CD4-positive, alpha-beta T cell treated with Interferon gamma for 1 hour (primary cell): ENCODE results near the gene IDH3G.
"Not testable (repeated sequence)": the region's sequence is repeated elsewhere in the genome, so short reads cannot be mapped to it uniquely, and the experiment has no call there.

Experiments
- DNase-seq: peaks from one replicate; pipeline ENCODE4 v3.0.0-alpha.2; 2020

IDH3G gene

GRCh38 chrX:153746991-153747390, 47.2 kb downstream of the IDH3G start:
- not testable (repeated sequence) for DNase-seq

GRCh38 chrX:153746359-153746758, 47.8 kb downstream of the IDH3G start:
- no peak for DNase-seq

- not testable (repeated sequence) for DNase-seq
These were observed 49.1 kb downstream of the IDH3G start for GRCh38 chrX:153745067-153745433.

GRCh38 chrX:153744210-153745066, 49.7 kb downstream of the IDH3G start:
- no peak for DNase-seq

GRCh38 chrX:153743468-153744209, 50.5 kb downstream of the IDH3G start:
- not testable (repeated sequence) for DNase-seq

GRCh38 chrX:153742796-153743467, 51.2 kb downstream of the IDH3G start:
- DNase-seq, result not testable (repeated sequence)

GRCh38 chrX:153742111-153742510, 52.1 kb downstream of the IDH3G start:
- not testable (repeated sequence) for DNase-seq

GRCh38 chrX:153741446-153741845, 52.7 kb downstream of the IDH3G start:
- no peak for DNase-seq

- no peak for DNase-seq
These were observed 53.4 kb downstream of the IDH3G start for GRCh38 chrX:153740631-153741222.

GRCh38 chrX:153739754-153740486, 54.3 kb downstream of the IDH3G start:
- no peak for DNase-seq

GRCh38 chrX:153738056-153738605, 56.0 kb downstream of the IDH3G start:
- DNase-seq, result no peak

- DNase-seq, result no peak
These were observed 57.2 kb downstream of the IDH3G start for GRCh38 chrX:153736871-153737441.

GRCh38 chrX:153736071-153736820, 57.9 kb downstream of the IDH3G start:
- no peak for DNase-seq
